ENCODE measurements around the gene FNBP1.

FNBP1 gene

GRCh38 chr9:130040984-130041647 is 1.9 kb downstream of the FNBP1 start:
- peak overlapping the region; percentile 99 to 100 for H3K4me3 Mint-ChIP-seq
- DNase-seq, result no peak
- peaks cover 52 to 58% of the 10 kb centered on the region in 2 donors for H3K4me1 Mint-ChIP-seq (ENCODE audit: low read depth in 2 of 2)
- no peak for ATAC-seq (replicated peaks)
- peaks cover 71% of the 10 kb centered on the region for H3K36me3 Mint-ChIP-seq (ENCODE audit: insufficient read depth)
- H3K27me3 Mint-ChIP-seq, result no peaks in the 10 kb centered on the region
- peak overlapping the region; percentile 99 to 100 for H3K27ac Mint-ChIP-seq
- no peaks in the 10 kb centered on the region for H3K9me3 Mint-ChIP-seq

GRCh38 chr9:130039528-130040147 is 3.4 kb downstream of the FNBP1 start:
- Mint-ChIP-seq H3K9me3 (no peaks in the 10 kb centered on the region), H3K4me1 (ENCODE audit: low read depth in 2 of 2) (peaks cover 57 to 60% of the 10 kb centered on the region in 2 donors), H3K4me3 (peak overlapping the region; percentile 99 to 100), H3K36me3 (ENCODE audit: insufficient read depth) (peaks cover 86% of the 10 kb centered on the region), H3K27me3 (no peaks in the 10 kb centered on the region), H3K27ac (peak overlapping the region; percentile 99 to 100)
- DNase-seq, result no peak
- no peak for ATAC-seq (replicated peaks)

GRCh38 chr9:130036099-130036498 is 6.9 kb downstream of the FNBP1 start:
- peak; percentile 33 for ATAC-seq (replicated peaks)
- DNase-seq, result no peak
- no peaks in the 10 kb centered on the region for H3K9me3 Mint-ChIP-seq
- no peaks in the 10 kb centered on the region for H3K27me3 Mint-ChIP-seq
- peak overlapping the region; percentile 99 to 100 for H3K4me3 Mint-ChIP-seq
- peak overlapping the region; percentile 99 to 100 for H3K27ac Mint-ChIP-seq
- H3K4me1 Mint-ChIP-seq (ENCODE audit: low read depth in 2 of 2), result peaks cover 72 to 83% of the 10 kb centered on the region in 2 donors
- H3K36me3 Mint-ChIP-seq (ENCODE audit: insufficient read depth), result peaks cover 93% of the 10 kb centered on the region

GRCh38 chr9:130034570-130034969 is 8.4 kb downstream of the FNBP1 start:
- Mint-ChIP-seq H3K4me3 (peak overlapping the region; percentile 99 to 100), H3K27ac (peak overlapping the region; percentile 99 to 100), H3K4me1 (ENCODE audit: low read depth in 2 of 2) (peaks cover 75 to 84% of the 10 kb centered on the region in 2 donors), H3K36me3 (ENCODE audit: insufficient read depth) (peaks cover 95% of the 10 kb centered on the region), H3K27me3 (no peaks in the 10 kb centered on the region), H3K9me3 (no peaks in the 10 kb centered on the region)
- ATAC-seq (replicated peaks), result no peak
- no peak for DNase-seq

GRCh38 chr9:130030651-130031127 is 12.3 kb downstream of the FNBP1 start:
- DNase-seq (no peak), ATAC-seq (replicated peaks) (peak; percentile 46)
- H3K27ac Mint-ChIP-seq, result peak overlapping the region; percentile 99 to 100
- peak overlapping the region; percentile 72 to 99 for H3K4me3 Mint-ChIP-seq
- H3K36me3 Mint-ChIP-seq (ENCODE audit: insufficient read depth), result peaks cover 97% of the 10 kb centered on the region
- H3K27me3 Mint-ChIP-seq, result no peaks in the 10 kb centered on the region
- H3K4me1 Mint-ChIP-seq (ENCODE audit: low read depth in 2 of 2), result peaks cover 82 to 90% of the 10 kb centered on the region in 2 donors
- no peaks in the 10 kb centered on the region for H3K9me3 Mint-ChIP-seq

- ATAC-seq (replicated peaks) (no peak), DNase-seq (no peak)
- H3K9me3 Mint-ChIP-seq, result no peaks in the 10 kb centered on the region
- peaks cover 78 to 88% of the 10 kb centered on the region in 2 donors for H3K4me1 Mint-ChIP-seq (ENCODE audit: low read depth in 2 of 2)
- no peaks in the 10 kb centered on the region for H3K27me3 Mint-ChIP-seq
- H3K4me3 Mint-ChIP-seq, result peak overlapping the region; percentile 72 to 99
- peak overlapping the region; percentile 99 to 100 for H3K27ac Mint-ChIP-seq
- peaks cover 85% of the 10 kb centered on the region for H3K36me3 Mint-ChIP-seq (ENCODE audit: insufficient read depth)
Measured at GRCh38 chr9:130029223-130029973, 13.6 kb downstream of the FNBP1 start.

GRCh38 chr9:130028493-130029222 is 14.3 kb downstream of the FNBP1 start:
- Mint-ChIP-seq H3K4me3 (peak overlapping the region; percentile 72 to 99), H3K9me3 (no peaks in the 10 kb centered on the region), H3K36me3 (ENCODE audit: insufficient read depth) (peaks cover 79% of the 10 kb centered on the region), H3K4me1 (ENCODE audit: low read depth in 2 of 2) (peaks cover 80 to 90% of the 10 kb centered on the region in 2 donors), H3K27ac (peak overlapping the region; percentile 99 to 100), H3K27me3 (no peaks in the 10 kb centered on the region)
- peak; percentile 44 for ATAC-seq (replicated peaks)
- no peak for DNase-seq

- DNase-seq (no peak), ATAC-seq (replicated peaks) (no peak)
- peak overlapping the region; percentile 72 to 99 for H3K4me3 Mint-ChIP-seq
- no peaks in the 10 kb centered on the region for H3K27me3 Mint-ChIP-seq
- peaks cover 75% of the 10 kb centered on the region for H3K36me3 Mint-ChIP-seq (ENCODE audit: insufficient read depth)
- peak overlapping the region; percentile 99 to 100 for H3K27ac Mint-ChIP-seq
- no peaks in the 10 kb centered on the region for H3K9me3 Mint-ChIP-seq
- peaks cover 81 to 91% of the 10 kb centered on the region in 2 donors for H3K4me1 Mint-ChIP-seq (ENCODE audit: low read depth in 2 of 2)
Measured at GRCh38 chr9:130027533-130028365, 15.2 kb downstream of the FNBP1 start.

GRCh38 chr9:130026583-130027340 is 16.2 kb downstream of the FNBP1 start:
- H3K4me1 Mint-ChIP-seq (ENCODE audit: low read depth in 2 of 2), result peaks cover 78 to 85% of the 10 kb centered on the region in 2 donors
- ATAC-seq (replicated peaks) (no peak), DNase-seq (no peak)
- H3K4me3 Mint-ChIP-seq, result peak overlapping the region; percentile 61 to 68
- no peaks in the 10 kb centered on the region for H3K27me3 Mint-ChIP-seq
- peaks cover 75% of the 10 kb centered on the region for H3K36me3 Mint-ChIP-seq (ENCODE audit: insufficient read depth)
- H3K27ac Mint-ChIP-seq, result peak overlapping the region; percentile 96 to 99
- H3K9me3 Mint-ChIP-seq, result no peaks in the 10 kb centered on the region

- ATAC-seq (replicated peaks) (no peak), DNase-seq (no peak)
- no peaks in the 10 kb centered on the region for H3K9me3 Mint-ChIP-seq
- peak overlapping the region in 1 of 2 donors; percentile 12 for H3K4me3 Mint-ChIP-seq
- H3K4me1 Mint-ChIP-seq (ENCODE audit: low read depth in 2 of 2), result peaks cover 67 to 87% of the 10 kb centered on the region in 2 donors
- peaks cover 60% of the 10 kb centered on the region for H3K36me3 Mint-ChIP-seq (ENCODE audit: insufficient read depth)
- H3K27ac Mint-ChIP-seq, result peak overlapping the region; percentile 96 to 99
- no peaks in the 10 kb centered on the region for H3K27me3 Mint-ChIP-seq
Measured at GRCh38 chr9:130024597-130024994, 18.4 kb downstream of the FNBP1 start.

GRCh38 chr9:130023994-130024596 is 18.9 kb downstream of the FNBP1 start:
- peak overlapping the region; percentile 87 to 96 for H3K27ac Mint-ChIP-seq
- H3K9me3 Mint-ChIP-seq, result no peaks in the 10 kb centered on the region
- peak overlapping the region; percentile 52 to 69 for H3K4me3 Mint-ChIP-seq
- no peaks in the 10 kb centered on the region for H3K27me3 Mint-ChIP-seq
- H3K36me3 Mint-ChIP-seq (ENCODE audit: insufficient read depth), result peaks cover 59% of the 10 kb centered on the region
- H3K4me1 Mint-ChIP-seq (ENCODE audit: low read depth in 2 of 2), result peaks cover 65 to 87% of the 10 kb centered on the region in 2 donors
- DNase-seq (no peak), ATAC-seq (replicated peaks) (no peak)

Measured in effector memory CD8-positive, alpha-beta T cell (primary cell).